ENCODE data around the gene CUX1. TPM values are rescaled to one million over a fixed set of nuclear protein-coding genes. Genes with fewer than 3 reads are reported as not detected.
A peak's percentile ranks its signal among the peaks of the same experiment; 100 is the strongest.

CUX1 gene
- polyA plus RNA-seq, 1 experiment = 29.7 TPM

DNA sequence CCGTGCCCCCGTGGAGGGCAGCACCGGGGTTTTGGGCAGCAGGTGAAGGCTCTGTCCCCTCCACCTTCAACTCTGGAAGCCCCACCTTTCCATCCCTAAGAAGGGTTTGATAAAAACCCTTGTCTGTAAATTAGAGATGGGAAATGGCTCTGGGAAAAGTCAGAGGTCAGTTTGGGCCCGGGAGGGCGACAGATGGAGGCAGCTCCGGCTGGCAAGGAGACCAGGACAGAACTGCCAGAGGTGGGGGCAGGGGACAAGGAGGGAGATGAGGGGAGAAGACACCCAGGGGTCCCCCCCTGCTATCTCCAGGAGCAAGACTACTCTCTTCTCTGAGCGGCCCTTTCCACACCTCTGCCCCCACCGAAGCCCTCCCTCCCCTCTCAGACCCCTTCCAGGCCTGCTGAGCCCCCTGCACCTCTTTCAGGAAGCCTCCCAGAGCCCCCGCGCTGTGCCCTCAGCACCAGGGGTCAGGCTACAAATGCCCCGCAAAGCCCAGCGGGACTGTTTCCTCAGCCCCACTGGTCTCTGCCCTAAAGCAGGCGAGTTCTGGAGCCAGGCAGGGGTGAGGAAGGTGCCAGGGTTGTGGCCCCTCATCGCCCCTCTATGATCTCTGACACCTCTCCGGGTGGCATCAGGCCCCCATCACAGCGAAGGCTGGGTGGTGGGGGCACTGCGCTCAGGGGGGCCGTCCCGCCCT is 468.3 kb downstream of the CUX1 start:
- H3K27ac ChIP-seq (ENCODE audit: low read depth, low read length) = peak overlapping the region; percentile 21
- TF ChIP-seq, protein P1, sequence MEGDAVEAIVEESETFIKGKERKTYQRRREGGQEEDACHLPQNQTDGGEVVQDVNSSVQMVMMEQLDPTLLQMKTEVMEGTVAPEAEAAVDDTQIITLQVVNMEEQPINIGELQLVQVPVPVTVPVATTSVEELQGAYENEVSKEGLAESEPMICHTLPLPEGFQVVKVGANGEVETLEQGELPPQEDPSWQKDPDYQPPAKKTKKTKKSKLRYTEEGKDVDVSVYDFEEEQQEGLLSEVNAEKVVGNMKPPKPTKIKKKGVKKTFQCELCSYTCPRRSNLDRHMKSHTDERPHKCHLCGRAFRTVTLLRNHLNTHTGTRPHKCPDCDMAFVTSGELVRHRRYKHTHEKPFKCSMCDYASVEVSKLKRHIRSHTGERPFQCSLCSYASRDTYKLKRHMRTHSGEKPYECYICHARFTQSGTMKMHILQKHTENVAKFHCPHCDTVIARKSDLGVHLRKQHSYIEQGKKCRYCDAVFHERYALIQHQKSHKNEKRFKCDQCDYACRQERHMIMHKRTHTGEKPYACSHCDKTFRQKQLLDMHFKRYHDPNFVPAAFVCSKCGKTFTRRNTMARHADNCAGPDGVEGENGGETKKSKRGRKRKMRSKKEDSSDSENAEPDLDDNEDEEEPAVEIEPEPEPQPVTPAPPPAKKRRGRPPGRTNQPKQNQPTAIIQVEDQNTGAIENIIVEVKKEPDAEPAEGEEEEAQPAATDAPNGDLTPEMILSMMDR (IDR thresholded peaks at IDR 0.05; ENCODE audit: low read depth, low read length) = no peak
- CTCF ChIA-PET = no interaction called here
- H3K9me3 ChIP-seq (ENCODE audit: control insufficient read depth, insufficient read depth, low read length) = no peaks in the 10 kb centered on the region; the same call in 1 of the 2 replicates
- H3K27me3 ChIP-seq (ENCODE audit: control insufficient read depth, insufficient read depth, low read length) = no peaks in the 10 kb centered on the region
- peak overlapping the region; percentile 66 for H3K4me3 ChIP-seq (ENCODE audit: low read depth, low read length)
- DNase-seq (ENCODE audit: low read depth, low spot score) = no peak
- POLR2A ChIA-PET = no interaction called here

DNA sequence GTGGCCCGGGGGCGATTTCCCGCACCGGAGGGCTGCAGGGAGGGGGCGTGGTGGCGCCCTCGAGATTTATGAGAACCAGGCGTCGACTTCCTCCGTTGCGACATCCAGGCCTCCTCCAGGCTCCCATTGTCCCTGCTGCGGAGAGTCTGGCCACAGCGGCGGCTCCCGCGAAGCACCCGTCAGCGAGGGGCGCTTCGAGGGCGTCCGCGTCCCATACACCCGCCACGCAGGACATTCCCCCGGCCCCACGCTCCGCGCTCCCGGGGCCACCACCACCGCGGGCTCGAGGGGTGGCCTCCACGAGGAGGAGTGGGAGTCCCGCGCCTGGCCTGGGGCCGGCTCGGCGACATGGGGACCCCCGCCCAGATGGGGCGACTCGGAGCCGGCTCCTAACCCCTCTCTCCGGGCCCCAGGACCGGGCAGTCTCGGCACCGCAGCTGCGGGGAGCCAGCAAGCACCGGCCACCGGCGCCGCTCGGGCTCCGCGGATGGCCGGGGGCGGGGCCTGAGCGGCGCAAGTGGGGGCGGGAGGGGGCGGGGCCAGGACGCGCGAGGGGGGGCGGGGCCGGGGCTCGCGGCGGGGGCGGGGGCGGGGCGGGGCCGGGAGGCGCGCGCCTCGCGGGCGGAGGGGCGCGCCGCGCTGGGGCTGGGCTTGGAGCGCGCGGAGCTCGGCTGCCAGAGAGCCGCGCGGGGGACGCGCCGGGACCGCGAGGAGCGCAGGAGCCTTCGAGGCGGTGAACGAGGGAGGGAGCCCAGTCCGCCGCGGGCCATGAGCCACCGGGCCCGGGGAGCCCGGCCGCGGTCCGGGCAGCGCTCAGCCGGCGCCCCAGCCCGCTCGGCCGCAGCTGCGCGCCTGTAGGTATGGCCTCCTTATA is 469.0 kb downstream of the CUX1 start, which contains the start of gene SH2B2:
TSS of gene SH2B2 (plus strand) at position 632 of the 874 bp plus-strand sequence. CDS start 13,683 bp downstream, outside the sequence.
- CTCF ChIA-PET = no interaction called here
- TF ChIP-seq, protein P1 (IDR thresholded peaks at IDR 0.05; ENCODE audit: low read depth, low read length) = 0 out of 2 replicates have a peak, but pooled peaks have one; percentile 4
- no peaks in the 10 kb centered on the region; the same call in 1 of the 2 replicates for H3K9me3 ChIP-seq (ENCODE audit: control insufficient read depth, insufficient read depth, low read length)
- DNase-seq (ENCODE audit: low read depth, low spot score) = no peak
- peak within 1 kb of the TSS; percentile 71 for H3K4me3 ChIP-seq (ENCODE audit: low read depth, low read length)
- H3K27me3 ChIP-seq (ENCODE audit: control insufficient read depth, insufficient read depth, low read length) = no peaks in the 10 kb centered on the region
- POLR2A ChIA-PET = interaction anchor here (1.0 kb wide), 1 partner anchor 21 kb away, joined by 3 read pairs; no protein-coding TSS in a partner anchor
- H3K27ac ChIP-seq (ENCODE audit: low read depth, low read length) = peak within 1 kb of the TSS; percentile 21

DNA sequence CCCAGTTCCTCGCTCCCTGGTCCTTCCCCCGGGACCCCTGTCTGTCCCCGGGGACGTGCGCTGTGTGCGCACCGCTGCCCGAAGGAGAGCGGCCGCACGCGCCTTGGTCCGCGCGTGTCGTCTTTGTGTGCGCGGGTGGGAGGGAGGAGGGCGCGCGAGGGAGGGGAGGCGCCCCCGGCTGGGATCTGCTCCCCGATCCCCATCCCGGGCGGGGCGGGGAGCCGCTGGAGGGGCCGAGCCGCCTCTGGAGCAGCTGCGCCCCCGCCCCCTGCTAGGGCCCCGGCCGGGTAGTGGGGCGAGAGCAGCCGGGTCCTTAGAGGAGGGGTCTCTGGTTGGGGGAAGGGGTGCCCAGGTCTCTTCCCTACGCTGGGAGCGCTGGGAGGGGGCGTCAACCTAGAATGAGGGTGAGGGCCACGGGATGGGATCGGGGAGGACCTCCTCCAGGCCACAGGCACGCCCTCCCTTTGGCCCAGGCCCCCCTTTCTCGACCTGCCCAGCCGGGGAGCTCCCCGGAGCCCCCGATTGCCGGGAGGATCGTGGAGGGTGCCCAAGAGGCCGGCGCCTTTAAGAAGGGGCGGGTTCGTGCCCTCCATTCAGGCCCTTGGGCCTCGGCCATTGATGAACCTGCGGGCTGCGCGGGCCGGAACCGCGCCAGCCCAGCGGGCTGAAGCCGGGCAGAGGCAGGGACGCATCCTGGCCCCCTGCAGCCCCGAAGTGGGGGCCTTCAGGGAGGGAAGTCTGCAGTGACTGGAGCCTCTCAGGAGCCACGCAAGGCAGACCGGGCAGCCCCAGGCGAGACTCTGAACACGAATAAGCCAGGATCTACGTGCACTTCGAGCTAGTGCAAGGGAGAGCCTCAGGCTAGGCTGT is 469.9 kb downstream of the CUX1 start:
- POLR2A ChIA-PET = interaction anchor here (0.6 to 1.0 kb wide), 2 partner anchors 20 to 233 kb away, joined by 3 read pairs; no protein-coding TSS in a partner anchor
- Histone ChIP-seq H3K4me3 (ENCODE audit: low read depth, low read length) (peak overlapping the region; percentile 71), H3K27me3 (ENCODE audit: control insufficient read depth, insufficient read depth, low read length) (no peaks in the 10 kb centered on the region), H3K27ac (ENCODE audit: low read depth, low read length) (no peak overlapping the region), H3K9me3 (ENCODE audit: control insufficient read depth, insufficient read depth, low read length) (no peaks in the 10 kb centered on the region; the same call in 1 of the 2 replicates)
- no peak for DNase-seq (ENCODE audit: low read depth, low spot score)
- CTCF ChIA-PET = no interaction called here
- TF ChIP-seq, protein P1 (IDR thresholded peaks at IDR 0.05; ENCODE audit: low read depth, low read length) = no peak

DNA sequence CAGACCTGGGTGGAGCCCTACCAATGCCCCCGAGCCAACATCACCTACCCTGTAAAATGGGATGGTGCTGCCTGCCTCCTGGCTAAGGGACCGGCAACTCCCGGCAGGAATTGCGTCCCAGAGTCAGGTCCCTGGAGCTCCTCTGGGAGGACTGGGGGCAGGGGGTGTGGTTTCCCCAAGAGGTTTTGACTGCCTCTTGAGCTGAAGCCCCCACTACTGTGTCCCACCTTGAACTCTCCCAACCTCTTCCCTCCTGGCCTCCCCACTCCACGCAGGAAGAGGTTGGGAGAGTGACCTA is 470.5 kb downstream of the CUX1 start:
- H3K9me3 ChIP-seq (ENCODE audit: control insufficient read depth, insufficient read depth, low read length) = no peaks in the 10 kb centered on the region; the same call in 1 of the 2 replicates
- no peak for DNase-seq (ENCODE audit: low read depth, low spot score)
- POLR2A ChIA-PET = interaction anchor here (0.6 kb wide), 1 partner anchor 232 kb away, joined by 3 read pairs; no protein-coding TSS in a partner anchor
- peak overlapping the region; percentile 71 for H3K4me3 ChIP-seq (ENCODE audit: low read depth, low read length)
- H3K27me3 ChIP-seq (ENCODE audit: control insufficient read depth, insufficient read depth, low read length) = no peaks in the 10 kb centered on the region
- CTCF ChIA-PET = no interaction called here
- no peak overlapping the region for H3K27ac ChIP-seq (ENCODE audit: low read depth, low read length)
- TF ChIP-seq, protein P1 (IDR thresholded peaks at IDR 0.05; ENCODE audit: low read depth, low read length) = no peak

Data from AG04450 (cell line).